ENCODE results near the gene TTC9B. TPM values are rescaled to one million over a fixed set of nuclear protein-coding genes. Genes with fewer than 3 reads are reported as not detected.

The TTC9B gene
- total and polyA plus RNA-seq, 2 experiments from 2014 or later, result 0.63 to 1.0 TPM

DNA sequence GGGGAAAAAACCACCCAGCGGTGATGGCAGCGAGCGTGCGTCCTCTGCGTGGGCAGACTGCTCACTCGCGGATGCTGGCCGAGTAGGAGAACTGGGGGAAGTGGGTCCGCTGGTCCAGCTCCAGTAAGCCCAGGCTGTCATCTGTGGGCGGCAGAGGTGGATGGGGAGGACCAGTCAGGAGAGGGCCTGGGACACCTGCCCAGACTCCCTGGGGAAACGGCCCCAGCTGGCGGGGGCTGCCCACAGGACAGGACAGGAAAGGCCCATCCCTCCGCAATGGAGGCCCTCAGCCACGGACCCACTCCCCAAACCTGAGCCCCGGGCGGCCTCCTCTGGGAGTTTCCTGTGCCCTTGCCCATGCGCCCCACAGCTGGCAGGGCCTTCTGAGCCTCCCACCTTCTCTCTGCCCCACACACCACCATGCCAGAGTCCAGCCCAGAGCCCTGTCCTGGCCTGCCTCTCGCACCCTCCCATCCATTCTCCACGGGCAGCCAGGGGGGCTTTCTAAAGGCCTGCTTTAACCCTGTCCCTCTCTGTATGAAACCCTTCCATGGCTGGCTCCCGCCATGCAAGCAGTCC, 15.7 kb upstream of the TTC9B start:
- H4K20me1 ChIP-seq (replicated peaks; ENCODE audit: insufficient read depth), result no peaks in the 10 kb centered on the region
- H3K4me3 Mint-ChIP-seq, result no peak overlapping the region
- peaks cover 17% of the 10 kb centered on the region for H3K27me3 Mint-ChIP-seq (ENCODE audit: insufficient read depth, low read depth, poor library complexity)
- H3K4me1 ChIP-seq (ENCODE audit: insufficient read depth), result peaks cover 17% of the 10 kb centered on the region
- no peaks in the 10 kb centered on the region for H3K79me2 ChIP-seq (replicated peaks; ENCODE audit: insufficient read depth)
- no peak overlapping the region for H3K27ac ChIP-seq (ENCODE audit: low read depth)
- TF ChIP-seq STAT1 (IDR thresholded peaks at IDR 0.05; ENCODE audit: unreplicated experiment), result no peak
- TF ChIP-seq, protein P1, sequence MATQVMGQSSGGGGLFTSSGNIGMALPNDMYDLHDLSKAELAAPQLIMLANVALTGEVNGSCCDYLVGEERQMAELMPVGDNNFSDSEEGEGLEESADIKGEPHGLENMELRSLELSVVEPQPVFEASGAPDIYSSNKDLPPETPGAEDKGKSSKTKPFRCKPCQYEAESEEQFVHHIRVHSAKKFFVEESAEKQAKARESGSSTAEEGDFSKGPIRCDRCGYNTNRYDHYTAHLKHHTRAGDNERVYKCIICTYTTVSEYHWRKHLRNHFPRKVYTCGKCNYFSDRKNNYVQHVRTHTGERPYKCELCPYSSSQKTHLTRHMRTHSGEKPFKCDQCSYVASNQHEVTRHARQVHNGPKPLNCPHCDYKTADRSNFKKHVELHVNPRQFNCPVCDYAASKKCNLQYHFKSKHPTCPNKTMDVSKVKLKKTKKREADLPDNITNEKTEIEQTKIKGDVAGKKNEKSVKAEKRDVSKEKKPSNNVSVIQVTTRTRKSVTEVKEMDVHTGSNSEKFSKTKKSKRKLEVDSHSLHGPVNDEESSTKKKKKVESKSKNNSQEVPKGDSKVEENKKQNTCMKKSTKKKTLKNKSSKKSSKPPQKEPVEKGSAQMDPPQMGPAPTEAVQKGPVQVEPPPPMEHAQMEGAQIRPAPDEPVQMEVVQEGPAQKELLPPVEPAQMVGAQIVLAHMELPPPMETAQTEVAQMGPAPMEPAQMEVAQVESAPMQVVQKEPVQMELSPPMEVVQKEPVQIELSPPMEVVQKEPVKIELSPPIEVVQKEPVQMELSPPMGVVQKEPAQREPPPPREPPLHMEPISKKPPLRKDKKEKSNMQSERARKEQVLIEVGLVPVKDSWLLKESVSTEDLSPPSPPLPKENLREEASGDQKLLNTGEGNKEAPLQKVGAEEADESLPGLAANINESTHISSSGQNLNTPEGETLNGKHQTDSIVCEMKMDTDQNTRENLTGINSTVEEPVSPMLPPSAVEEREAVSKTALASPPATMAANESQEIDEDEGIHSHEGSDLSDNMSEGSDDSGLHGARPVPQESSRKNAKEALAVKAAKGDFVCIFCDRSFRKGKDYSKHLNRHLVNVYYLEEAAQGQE (IDR thresholded peaks at IDR 0.05; ENCODE audit: unreplicated experiment), result no peak
- TF ChIP-seq CREB1 (CRISPR knock-in tag; IDR thresholded peaks at IDR 0.05; ENCODE audit: low read depth), result no peak
- TF ChIP-seq EZH2phosphoT487 (IDR thresholded peaks at IDR 0.05; ENCODE audit: unreplicated experiment), result no peak
- TF ChIP-seq NANOG (IDR thresholded peaks at IDR 0.05; ENCODE audit: borderline replicate concordance), result no peak
- TF ChIP-seq, protein P2, sequence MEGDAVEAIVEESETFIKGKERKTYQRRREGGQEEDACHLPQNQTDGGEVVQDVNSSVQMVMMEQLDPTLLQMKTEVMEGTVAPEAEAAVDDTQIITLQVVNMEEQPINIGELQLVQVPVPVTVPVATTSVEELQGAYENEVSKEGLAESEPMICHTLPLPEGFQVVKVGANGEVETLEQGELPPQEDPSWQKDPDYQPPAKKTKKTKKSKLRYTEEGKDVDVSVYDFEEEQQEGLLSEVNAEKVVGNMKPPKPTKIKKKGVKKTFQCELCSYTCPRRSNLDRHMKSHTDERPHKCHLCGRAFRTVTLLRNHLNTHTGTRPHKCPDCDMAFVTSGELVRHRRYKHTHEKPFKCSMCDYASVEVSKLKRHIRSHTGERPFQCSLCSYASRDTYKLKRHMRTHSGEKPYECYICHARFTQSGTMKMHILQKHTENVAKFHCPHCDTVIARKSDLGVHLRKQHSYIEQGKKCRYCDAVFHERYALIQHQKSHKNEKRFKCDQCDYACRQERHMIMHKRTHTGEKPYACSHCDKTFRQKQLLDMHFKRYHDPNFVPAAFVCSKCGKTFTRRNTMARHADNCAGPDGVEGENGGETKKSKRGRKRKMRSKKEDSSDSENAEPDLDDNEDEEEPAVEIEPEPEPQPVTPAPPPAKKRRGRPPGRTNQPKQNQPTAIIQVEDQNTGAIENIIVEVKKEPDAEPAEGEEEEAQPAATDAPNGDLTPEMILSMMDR (conservative IDR thresholded peaks at IDR 0.05; ENCODE audit: low read depth in 2 of 2), result no peak
- TF ChIP-seq, protein P3, sequence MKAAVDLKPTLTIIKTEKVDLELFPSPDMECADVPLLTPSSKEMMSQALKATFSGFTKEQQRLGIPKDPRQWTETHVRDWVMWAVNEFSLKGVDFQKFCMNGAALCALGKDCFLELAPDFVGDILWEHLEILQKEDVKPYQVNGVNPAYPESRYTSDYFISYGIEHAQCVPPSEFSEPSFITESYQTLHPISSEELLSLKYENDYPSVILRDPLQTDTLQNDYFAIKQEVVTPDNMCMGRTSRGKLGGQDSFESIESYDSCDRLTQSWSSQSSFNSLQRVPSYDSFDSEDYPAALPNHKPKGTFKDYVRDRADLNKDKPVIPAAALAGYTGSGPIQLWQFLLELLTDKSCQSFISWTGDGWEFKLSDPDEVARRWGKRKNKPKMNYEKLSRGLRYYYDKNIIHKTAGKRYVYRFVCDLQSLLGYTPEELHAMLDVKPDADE (IDR thresholded peaks at IDR 0.05), result no peak
- TF ChIP-seq JUNB (IDR thresholded peaks at IDR 0.05; ENCODE audit: unreplicated experiment), result no peak
- TF ChIP-seq ZNF331 (CRISPR knock-in tag; IDR thresholded peaks at IDR 0.05; ENCODE audit: low read depth), result no peak
- TF ChIP-seq EZH2 (IDR thresholded peaks at IDR 0.05; ENCODE audit: low read depth, unreplicated experiment), result no peak
- TF ChIP-seq, protein P4, sequence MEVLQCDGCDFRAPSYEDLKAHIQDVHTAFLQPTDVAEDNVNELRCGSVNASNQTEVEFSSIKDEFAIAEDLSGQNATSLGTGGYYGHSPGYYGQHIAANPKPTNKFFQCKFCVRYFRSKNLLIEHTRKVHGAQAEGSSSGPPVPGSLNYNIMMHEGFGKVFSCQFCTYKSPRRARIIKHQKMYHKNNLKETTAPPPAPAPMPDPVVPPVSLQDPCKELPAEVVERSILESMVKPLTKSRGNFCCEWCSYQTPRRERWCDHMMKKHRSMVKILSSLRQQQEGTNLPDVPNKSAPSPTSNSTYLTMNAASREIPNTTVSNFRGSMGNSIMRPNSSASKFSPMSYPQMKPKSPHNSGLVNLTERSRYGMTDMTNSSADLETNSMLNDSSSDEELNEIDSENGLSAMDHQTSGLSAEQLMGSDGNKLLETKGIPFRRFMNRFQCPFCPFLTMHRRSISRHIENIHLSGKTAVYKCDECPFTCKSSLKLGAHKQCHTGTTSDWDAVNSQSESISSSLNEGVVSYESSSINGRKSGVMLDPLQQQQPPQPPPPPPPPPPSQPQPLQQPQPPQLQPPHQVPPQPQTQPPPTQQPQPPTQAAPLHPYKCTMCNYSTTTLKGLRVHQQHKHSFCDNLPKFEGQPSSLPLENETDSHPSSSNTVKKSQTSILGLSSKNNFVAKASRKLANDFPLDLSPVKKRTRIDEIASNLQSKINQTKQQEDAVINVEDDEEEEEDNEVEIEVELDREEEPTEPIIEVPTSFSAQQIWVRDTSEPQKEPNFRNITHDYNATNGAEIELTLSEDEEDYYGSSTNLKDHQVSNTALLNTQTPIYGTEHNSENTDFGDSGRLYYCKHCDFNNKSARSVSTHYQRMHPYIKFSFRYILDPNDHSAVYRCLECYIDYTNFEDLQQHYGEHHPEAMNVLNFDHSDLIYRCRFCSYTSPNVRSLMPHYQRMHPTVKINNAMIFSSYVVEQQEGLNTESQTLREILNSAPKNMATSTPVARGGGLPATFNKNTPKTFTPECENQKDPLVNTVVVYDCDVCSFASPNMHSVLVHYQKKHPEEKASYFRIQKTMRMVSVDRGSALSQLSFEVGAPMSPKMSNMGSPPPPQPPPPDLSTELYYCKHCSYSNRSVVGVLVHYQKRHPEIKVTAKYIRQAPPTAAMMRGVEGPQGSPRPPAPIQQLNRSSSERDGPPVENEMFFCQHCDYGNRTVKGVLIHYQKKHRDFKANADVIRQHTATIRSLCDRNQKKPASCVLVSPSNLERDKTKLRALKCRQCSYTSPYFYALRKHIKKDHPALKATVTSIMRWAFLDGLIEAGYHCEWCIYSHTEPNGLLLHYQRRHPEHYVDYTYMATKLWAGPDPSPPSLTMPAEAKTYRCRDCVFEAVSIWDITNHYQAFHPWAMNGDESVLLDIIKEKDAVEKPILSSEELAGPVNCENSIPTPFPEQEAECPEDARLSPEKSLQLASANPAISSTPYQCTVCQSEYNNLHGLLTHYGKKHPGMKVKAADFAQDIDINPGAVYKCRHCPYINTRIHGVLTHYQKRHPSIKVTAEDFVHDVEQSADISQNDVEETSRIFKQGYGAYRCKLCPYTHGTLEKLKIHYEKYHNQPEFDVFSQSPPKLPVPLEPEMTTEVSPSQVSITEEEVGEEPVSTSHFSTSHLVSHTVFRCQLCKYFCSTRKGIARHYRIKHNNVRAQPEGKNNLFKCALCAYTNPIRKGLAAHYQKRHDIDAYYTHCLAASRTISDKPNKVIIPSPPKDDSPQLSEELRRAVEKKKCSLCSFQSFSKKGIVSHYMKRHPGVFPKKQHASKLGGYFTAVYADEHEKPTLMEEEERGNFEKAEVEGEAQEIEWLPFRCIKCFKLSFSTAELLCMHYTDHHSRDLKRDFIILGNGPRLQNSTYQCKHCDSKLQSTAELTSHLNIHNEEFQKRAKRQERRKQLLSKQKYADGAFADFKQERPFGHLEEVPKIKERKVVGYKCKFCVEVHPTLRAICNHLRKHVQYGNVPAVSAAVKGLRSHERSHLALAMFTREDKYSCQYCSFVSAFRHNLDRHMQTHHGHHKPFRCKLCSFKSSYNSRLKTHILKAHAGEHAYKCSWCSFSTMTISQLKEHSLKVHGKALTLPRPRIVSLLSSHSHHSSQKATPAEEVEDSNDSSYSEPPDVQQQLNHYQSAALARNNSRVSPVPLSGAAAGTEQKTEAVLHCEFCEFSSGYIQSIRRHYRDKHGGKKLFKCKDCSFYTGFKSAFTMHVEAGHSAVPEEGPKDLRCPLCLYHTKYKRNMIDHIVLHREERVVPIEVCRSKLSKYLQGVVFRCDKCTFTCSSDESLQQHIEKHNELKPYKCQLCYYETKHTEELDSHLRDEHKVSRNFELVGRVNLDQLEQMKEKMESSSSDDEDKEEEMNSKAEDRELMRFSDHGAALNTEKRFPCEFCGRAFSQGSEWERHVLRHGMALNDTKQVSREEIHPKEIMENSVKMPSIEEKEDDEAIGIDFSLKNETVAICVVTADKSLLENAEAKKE (CRISPR knock-in tag; IDR thresholded peaks at IDR 0.05), result no peak
- no peak for TF ChIP-seq ZNF114 (CRISPR knock-in tag; IDR thresholded peaks at IDR 0.05)
- TF ChIP-seq POLR2AphosphoS5 (IDR thresholded peaks at IDR 0.05; ENCODE audit: low read depth), result no peak
- no peak overlapping the region for H3K4me2 ChIP-seq
- H3K9me3 Mint-ChIP-seq, result no peaks in the 10 kb centered on the region
- H3K36me3 ChIP-seq (ENCODE audit: insufficient read depth), result no peaks in the 10 kb centered on the region
- no peak for ATAC-seq
- H2AFZ ChIP-seq, result no peak overlapping the region
- peaks cover 17% of the 10 kb centered on the region; the same call in 2 of the 3 replicates for H3K36me3 Mint-ChIP-seq (ENCODE audit: low read depth)
- H3F3A ChIP-seq (replicated peaks; ENCODE audit: low read depth), result 0 out of 2 replicates have a peak, but pooled peaks cover 3% of the 10 kb centered on the region
- H3K27me3 ChIP-seq (ENCODE audit: insufficient read depth), result no peaks in the 10 kb centered on the region
- H3K4me1 Mint-ChIP-seq, result peaks cover 25% of the 10 kb centered on the region
- H3K9me2 ChIP-seq (ENCODE audit: insufficient read depth), result no peaks in the 10 kb centered on the region
- DNase-seq (ENCODE audit: low spot score), result no peak
- H3K4me3 ChIP-seq, result no peak overlapping the region
- peak overlapping the region; percentile 67 for H3K27ac Mint-ChIP-seq
